ENCODE data around the gene MYBBP1A. TPM values are rescaled to one million over a fixed set of nuclear protein-coding genes. Genes with fewer than 3 reads are reported as not detected.

MYBBP1A gene
- total and polyA plus RNA-seq, 2 of the 13 experiments (the other 11 are each of a cell fraction or from before 2014, with no cell fraction given) = 18.6 to 54.8 TPM

DNA sequence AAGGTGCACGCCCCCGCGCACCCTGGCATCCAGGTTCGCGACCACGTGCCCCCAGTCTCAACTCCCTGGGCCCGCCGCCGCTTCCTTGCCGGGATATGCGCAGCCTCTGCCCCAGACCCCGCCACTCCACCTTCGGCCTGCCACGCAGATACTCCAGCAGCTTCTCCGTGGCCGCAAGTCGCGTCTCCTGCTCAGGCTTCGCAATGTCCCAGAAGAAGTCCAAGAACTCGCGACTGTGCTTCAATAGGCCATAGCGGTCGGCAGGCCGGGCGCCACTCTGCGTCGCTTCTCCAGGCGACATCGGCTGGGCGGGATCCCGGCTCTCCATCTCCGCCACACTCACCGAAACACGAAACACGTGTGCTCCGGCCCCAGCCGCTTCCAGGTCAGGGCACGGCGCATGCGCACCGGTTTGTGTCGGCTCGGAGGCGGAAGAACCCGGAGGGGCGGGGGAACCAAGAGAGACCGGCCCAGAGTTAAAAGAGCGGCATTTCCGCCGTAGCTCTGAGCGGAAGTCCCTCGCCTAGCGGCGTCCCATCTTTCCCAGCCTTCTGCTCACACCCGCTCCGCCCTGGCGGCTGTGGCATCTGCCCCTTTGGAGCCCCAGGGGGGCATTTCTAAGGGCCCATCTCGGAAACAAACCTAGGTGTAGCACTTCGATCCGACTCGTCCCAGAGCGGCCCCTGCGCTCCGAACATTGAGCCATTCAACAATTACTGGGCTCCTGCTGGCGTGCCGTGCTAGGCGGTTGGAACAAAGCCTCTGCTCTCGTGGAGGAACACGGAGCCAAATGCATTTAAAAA, at the start of gene MYBBP1A (continued):
- TF ChIP-seq, protein P1, sequence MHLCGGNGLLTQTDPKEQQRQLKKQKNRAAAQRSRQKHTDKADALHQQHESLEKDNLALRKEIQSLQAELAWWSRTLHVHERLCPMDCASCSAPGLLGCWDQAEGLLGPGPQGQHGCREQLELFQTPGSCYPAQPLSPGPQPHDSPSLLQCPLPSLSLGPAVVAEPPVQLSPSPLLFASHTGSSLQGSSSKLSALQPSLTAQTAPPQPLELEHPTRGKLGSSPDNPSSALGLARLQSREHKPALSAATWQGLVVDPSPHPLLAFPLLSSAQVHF (CRISPR knock-in tag; IDR thresholded peaks at IDR 0.05) = no peak
- TF ChIP-seq POLR2AphosphoS5 (IDR thresholded peaks at IDR 0.05; ENCODE audit: low read depth, low read length) = peak; percentile 94
- no peak for TF ChIP-seq CEBPG (CRISPR knock-in tag; IDR thresholded peaks at IDR 0.05)
- TF ChIP-seq MBD4 (IDR thresholded peaks at IDR 0.05; ENCODE audit: borderline replicate concordance, low read length) = no peak
- no peak for TF ChIP-seq ZKSCAN1 (IDR thresholded peaks at IDR 0.05; ENCODE audit: low read length)
- TF ChIP-seq, protein P2, sequence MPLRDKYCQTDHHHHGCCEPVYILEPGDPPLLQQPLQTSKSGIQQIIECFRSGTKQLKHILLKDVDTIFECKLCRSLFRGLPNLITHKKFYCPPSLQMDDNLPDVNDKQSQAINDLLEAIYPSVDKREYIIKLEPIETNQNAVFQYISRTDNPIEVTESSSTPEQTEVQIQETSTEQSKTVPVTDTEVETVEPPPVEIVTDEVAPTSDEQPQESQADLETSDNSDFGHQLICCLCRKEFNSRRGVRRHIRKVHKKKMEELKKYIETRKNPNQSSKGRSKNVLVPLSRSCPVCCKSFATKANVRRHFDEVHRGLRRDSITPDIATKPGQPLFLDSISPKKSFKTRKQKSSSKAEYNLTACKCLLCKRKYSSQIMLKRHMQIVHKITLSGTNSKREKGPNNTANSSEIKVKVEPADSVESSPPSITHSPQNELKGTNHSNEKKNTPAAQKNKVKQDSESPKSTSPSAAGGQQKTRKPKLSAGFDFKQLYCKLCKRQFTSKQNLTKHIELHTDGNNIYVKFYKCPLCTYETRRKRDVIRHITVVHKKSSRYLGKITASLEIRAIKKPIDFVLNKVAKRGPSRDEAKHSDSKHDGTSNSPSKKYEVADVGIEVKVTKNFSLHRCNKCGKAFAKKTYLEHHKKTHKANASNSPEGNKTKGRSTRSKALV (CRISPR knock-in tag; IDR thresholded peaks at IDR 0.05) = peak; percentile 69; the same call in 1 of the 2 replicates
- TF ChIP-seq, protein P3, sequence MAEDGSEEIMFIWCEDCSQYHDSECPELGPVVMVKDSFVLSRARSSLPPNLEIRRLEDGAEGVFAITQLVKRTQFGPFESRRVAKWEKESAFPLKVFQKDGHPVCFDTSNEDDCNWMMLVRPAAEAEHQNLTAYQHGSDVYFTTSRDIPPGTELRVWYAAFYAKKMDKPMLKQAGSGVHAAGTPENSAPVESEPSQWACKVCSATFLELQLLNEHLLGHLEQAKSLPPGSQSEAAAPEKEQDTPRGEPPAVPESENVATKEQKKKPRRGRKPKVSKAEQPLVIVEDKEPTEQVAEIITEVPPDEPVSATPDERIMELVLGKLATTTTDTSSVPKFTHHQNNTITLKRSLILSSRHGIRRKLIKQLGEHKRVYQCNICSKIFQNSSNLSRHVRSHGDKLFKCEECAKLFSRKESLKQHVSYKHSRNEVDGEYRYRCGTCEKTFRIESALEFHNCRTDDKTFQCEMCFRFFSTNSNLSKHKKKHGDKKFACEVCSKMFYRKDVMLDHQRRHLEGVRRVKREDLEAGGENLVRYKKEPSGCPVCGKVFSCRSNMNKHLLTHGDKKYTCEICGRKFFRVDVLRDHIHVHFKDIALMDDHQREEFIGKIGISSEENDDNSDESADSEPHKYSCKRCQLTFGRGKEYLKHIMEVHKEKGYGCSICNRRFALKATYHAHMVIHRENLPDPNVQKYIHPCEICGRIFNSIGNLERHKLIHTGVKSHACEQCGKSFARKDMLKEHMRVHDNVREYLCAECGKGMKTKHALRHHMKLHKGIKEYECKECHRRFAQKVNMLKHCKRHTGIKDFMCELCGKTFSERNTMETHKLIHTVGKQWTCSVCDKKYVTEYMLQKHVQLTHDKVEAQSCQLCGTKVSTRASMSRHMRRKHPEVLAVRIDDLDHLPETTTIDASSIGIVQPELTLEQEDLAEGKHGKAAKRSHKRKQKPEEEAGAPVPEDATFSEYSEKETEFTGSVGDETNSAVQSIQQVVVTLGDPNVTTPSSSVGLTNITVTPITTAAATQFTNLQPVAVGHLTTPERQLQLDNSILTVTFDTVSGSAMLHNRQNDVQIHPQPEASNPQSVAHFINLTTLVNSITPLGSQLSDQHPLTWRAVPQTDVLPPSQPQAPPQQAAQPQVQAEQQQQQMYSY (CRISPR knock-in tag; IDR thresholded peaks at IDR 0.05) = no peak
- TF ChIP-seq, protein P4, sequence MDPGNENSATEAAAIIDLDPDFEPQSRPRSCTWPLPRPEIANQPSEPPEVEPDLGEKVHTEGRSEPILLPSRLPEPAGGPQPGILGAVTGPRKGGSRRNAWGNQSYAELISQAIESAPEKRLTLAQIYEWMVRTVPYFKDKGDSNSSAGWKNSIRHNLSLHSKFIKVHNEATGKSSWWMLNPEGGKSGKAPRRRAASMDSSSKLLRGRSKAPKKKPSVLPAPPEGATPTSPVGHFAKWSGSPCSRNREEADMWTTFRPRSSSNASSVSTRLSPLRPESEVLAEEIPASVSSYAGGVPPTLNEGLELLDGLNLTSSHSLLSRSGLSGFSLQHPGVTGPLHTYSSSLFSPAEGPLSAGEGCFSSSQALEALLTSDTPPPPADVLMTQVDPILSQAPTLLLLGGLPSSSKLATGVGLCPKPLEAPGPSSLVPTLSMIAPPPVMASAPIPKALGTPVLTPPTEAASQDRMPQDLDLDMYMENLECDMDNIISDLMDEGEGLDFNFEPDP (CRISPR knock-in tag; conservative IDR thresholded peaks at IDR 0.05) = 0 out of 2 replicates have a peak, but pooled peaks have one; percentile 49
- TF ChIP-seq JUN (CRISPR knock-in tag; IDR thresholded peaks at IDR 0.05) = peak; percentile 49; the same call in 1 of the 2 replicates
- peak; percentile 86 for TF ChIP-seq GATAD1 (CRISPR knock-in tag; IDR thresholded peaks at IDR 0.05)
- TF ChIP-seq RAD21 (CRISPR knock-in tag; IDR thresholded peaks at IDR 0.05) = no peak
- TF ChIP-seq ZFP36L2 (CRISPR knock-in tag; IDR thresholded peaks at IDR 0.05) = 0 out of 2 replicates have a peak, but pooled peaks have one; percentile 28
- TF ChIP-seq KDM2A (CRISPR knock-in tag; IDR thresholded peaks at IDR 0.05; ENCODE audit: borderline replicate concordance, low read depth) = peak; percentile 66; the same call in 1 of the 2 replicates
- no peak for TF ChIP-seq ZNF546 (CRISPR knock-in tag; conservative IDR thresholded peaks at IDR 0.05)
- no peak for TF ChIP-seq ETS1 (CRISPR knock-in tag; IDR thresholded peaks at IDR 0.05)
- no peak for TF ChIP-seq ARID3A (IDR thresholded peaks at IDR 0.05; ENCODE audit: low read depth, low read length)
- TF ChIP-seq ZNF225 (CRISPR knock-in tag; IDR thresholded peaks at IDR 0.05) = peak; percentile 88; the same call in 1 of the 2 replicates
- TF ChIP-seq MAFG (CRISPR knock-in tag; IDR thresholded peaks at IDR 0.05) = no peak
- no peak for TF ChIP-seq SALL2 (CRISPR knock-in tag; IDR thresholded peaks at IDR 0.05)
